HCT116 (cell line): ENCODE data around the gene CDYL2. TPM values are rescaled to one million over a fixed set of nuclear protein-coding genes. Genes with fewer than 3 reads are reported as not detected.

ENCODE experiments used
- ATAC-seq: fragments of 200-7000 bp; cut with Tn5 transposase; 2 replicates; pipeline ENCODE4 v1.9.1; 2020; ENCODE audit warnings: mild to moderate bottlenecking, moderate library complexity
- BruUV-seq: library from RNA; stranded (reverse); fragments of 400-500 nt; replicated peaks from 2 replicates; lab custom pipeline; 2021; lab: Mats Ljungman, UMichigan
- CTCF ChIA-PET: fragments of 300-600 bp; sonication (Branson Sonifier 250); formaldehyde crosslinking; loops from one replicate; lab custom pipeline; 2021; ENCODE audit warnings: antibody characterized with exemption; lab: Charles Lee
- POLR2A ChIA-PET: fragments of 300-600, 350-600 bp; sonication (Branson Sonifier 250); formaldehyde crosslinking; loops from one replicate; lab custom pipeline; 2021; ENCODE audit warnings: antibody characterized with exemption; lab: Charles Lee
- RAD21 ChIA-PET, 2 experiments: fragments of 300-600 bp; sonication (Branson Sonifier 250); formaldehyde crosslinking; loops; one replicate each; lab custom pipeline; 2023; ENCODE audit warnings: low total read pairs in 2 of 2; ENCODE audit not compliant: uncharacterized antibody in 2 of 2, unreplicated experiment in 2 of 2, low non-redundant PET in 1 of 2; lab: Charles Lee
- DNase-seq: peaks from one replicate; pipeline ENCODE4 v3.0.0-alpha.2; 2010; ENCODE audit warnings: low read depth, low spot score
- H2AFZ ChIP-seq: fragments of 200-600 bp; shearing (Covaris generic), sonication (generic); 2 replicates; pipeline ENCODE4 v1.6.1; 2017; ENCODE audit warnings: low read depth, mixed run types, mixed read lengths, antibody characterized with exemption, low read length; ENCODE audit not compliant: poor library complexity, severe bottlenecking
- H3K27ac ChIP-seq: 2 replicates; pipeline ENCODE4 v1.5.1; 2012; ENCODE audit warnings: low read depth, low read length
- H3K27me3 ChIP-seq: fragments of 200-600 bp; sonication (generic); 2 replicates; pipeline ENCODE4 v1.6.1; 2016; ENCODE audit warnings: mixed run types, low read length, mixed read lengths; ENCODE audit not compliant: insufficient read depth
- H3K36me3 ChIP-seq, 2 experiments: fragments of 200-500 bp in 1 of 2; fragments of 200-600 bp in 1 of 2; sonication (Bioruptor generic) in 1 of 2; sonication (generic) in 1 of 2; 2 replicates each; pipeline versions ENCODE4 v1.5.1 to v1.6.1; 2014 to 2016; ENCODE audit warnings: low read length in 2 of 2, inconsistent platforms in 1 of 2, mixed read lengths in 1 of 2, mixed run types in 1 of 2; ENCODE audit not compliant: insufficient read depth in 2 of 2, control insufficient read depth in 1 of 2
- H3K4me1 ChIP-seq, 2 experiments: fragments of 200-600 bp in 1 of 2; sonication (generic) in 1 of 2; 2 replicates each; pipeline versions ENCODE4 v1.5.1 to v1.6.1; 2012 to 2017; ENCODE audit warnings: low read length in 2 of 2, inconsistent platforms in 1 of 2, mild to moderate bottlenecking in 1 of 2, mixed read lengths in 1 of 2, mixed run types in 1 of 2, moderate library complexity in 1 of 2; ENCODE audit not compliant: insufficient read depth in 2 of 2, control insufficient read depth in 1 of 2
- H3K4me2 ChIP-seq: fragments of 200-600 bp; sonication (generic); 2 replicates; pipeline ENCODE4 v1.6.1; 2017; ENCODE audit warnings: mixed run types, low read length, mixed read lengths
- H3K4me3 ChIP-seq, 2 experiments: fragments of 200-600 bp in 1 of 2; sonication (generic) in 1 of 2; replicated peaks in 1 of 2; 2 replicates each; pipeline ENCODE4 v1.5.1; 2011 to 2016; ENCODE audit warnings: low read length in 2 of 2, control low read depth in 1 of 2, low read depth in 1 of 2, mild to moderate bottlenecking in 1 of 2, mixed read lengths in 1 of 2, mixed run types in 1 of 2
- H3K79me2 ChIP-seq: fragments of 200-600 bp; sonication (generic); 2 replicates; pipeline ENCODE4 v1.6.1; 2017; ENCODE audit warnings: mild to moderate bottlenecking, mixed run types, low read length, moderate library complexity, mixed read lengths; ENCODE audit not compliant: insufficient read depth
- H3K9ac ChIP-seq: fragments of 200-600 bp; sonication (generic); 2 replicates; pipeline ENCODE4 v1.6.1; 2016; ENCODE audit warnings: low read length, mixed read lengths
- H3K9me2 ChIP-seq: fragments of 200-600 bp; sonication (generic), shearing (Covaris generic); 2 replicates; pipeline ENCODE4 v1.6.1; 2017; ENCODE audit warnings: mixed run types, mild to moderate bottlenecking, moderate library complexity; ENCODE audit not compliant: insufficient read depth
- H3K9me3 ChIP-seq, 2 experiments: fragments of 200-500 bp in 1 of 2; fragments of 200-600 bp in 1 of 2; sonication (Bioruptor generic) in 1 of 2; sonication (generic) in 1 of 2; 2 replicates each; pipeline ENCODE4 v1.6.1; 2014 to 2017; ENCODE audit warnings: low read length in 2 of 2, mixed read lengths in 2 of 2, inconsistent platforms in 1 of 2, low read depth in 1 of 2, mild to moderate bottlenecking in 1 of 2, mixed run types in 1 of 2, moderate library complexity in 1 of 2; ENCODE audit not compliant: control insufficient read depth in 1 of 2, insufficient read depth in 1 of 2
- H4K20me1 ChIP-seq: fragments of 200-600 bp; sonication (generic), shearing (Covaris generic); 2 replicates; pipeline ENCODE4 v1.6.1; 2017; ENCODE audit warnings: mixed run types, mild to moderate bottlenecking, moderate library complexity; ENCODE audit not compliant: insufficient read depth
- CEBPB ChIP-seq: IDR thresholded peaks from 2 replicates; pipeline ENCODE4 v1.6.1; 2012; ENCODE audit warnings: low read depth
- CTCF ChIP-seq, 3 experiments: fragments of 200-600 bp in 1 of 3; sonication (generic) in 1 of 3; IDR thresholded peaks in 2 of 3; conservative IDR thresholded peaks in 1 of 3; 2 replicates each; pipeline ENCODE4 v1.5.1; 2012 to 2017; ENCODE audit warnings: low read depth in 2 of 3, low read length in 2 of 3, antibody characterized with exemption in 1 of 3, borderline replicate concordance in 1 of 3, control low read depth in 1 of 3, mild to moderate bottlenecking in 1 of 3, mixed read lengths in 1 of 3, mixed run types in 1 of 3, moderate library complexity in 1 of 3; ENCODE audit not compliant: insufficient read depth in 1 of 3
- EGR1 ChIP-seq: IDR thresholded peaks from 2 replicates; pipeline ENCODE4 v1.6.1; 2012; ENCODE audit warnings: low read depth
- ELF1 ChIP-seq: IDR thresholded peaks from 2 replicates; pipeline ENCODE4 v1.6.1; 2012; ENCODE audit warnings: low read depth, borderline replicate concordance
- EZH2 ChIP-seq: fragments of 200-600 bp; sonication (generic); IDR thresholded peaks from 2 replicates; pipeline ENCODE4 v1.6.1; 2017; ENCODE audit warnings: antibody characterized with exemption, mixed run types
- EZH2phosphoT487 ChIP-seq: fragments of 200-600 bp; IDR thresholded peaks from 2 replicates; pipeline ENCODE4 v1.6.1; 2018; ENCODE audit warnings: antibody characterized with exemption, borderline replicate concordance
- FOSL1 ChIP-seq: IDR thresholded peaks from 2 replicates; pipeline ENCODE4 v1.6.1; 2012; ENCODE audit warnings: low read depth
- POLR2AphosphoS5 ChIP-seq: IDR thresholded peaks from 2 replicates; pipeline ENCODE4 v1.6.1; 2011; ENCODE audit warnings: mild to moderate bottlenecking, low read depth, low read length, moderate library complexity
- RAD21 ChIP-seq: IDR thresholded peaks from 2 replicates; pipeline ENCODE4 v1.6.1; 2012; ENCODE audit warnings: low read depth, mild to moderate bottlenecking
- SIN3A ChIP-seq: IDR thresholded peaks from 2 replicates; pipeline ENCODE4 v1.6.1; 2012; ENCODE audit warnings: low read depth
- SP1 ChIP-seq: IDR thresholded peaks from 2 replicates; pipeline ENCODE4 v1.6.1; 2012; ENCODE audit warnings: low read depth
- TCF7L2 ChIP-seq: IDR thresholded peaks from 2 replicates; pipeline ENCODE4 v1.7.0; 2011; ENCODE audit warnings: borderline replicate concordance, inconsistent platforms; ENCODE audit not compliant: insufficient read depth, insufficient read length; ENCODE audit errors: extremely low read depth
- ZBTB33 ChIP-seq: IDR thresholded peaks from 2 replicates; pipeline ENCODE4 v1.6.1; 2011; ENCODE audit warnings: mild to moderate bottlenecking, low read length, moderate library complexity; ENCODE audit not compliant: insufficient replicate concordance; ENCODE audit errors: extremely low read depth
- ZFX ChIP-seq: fragments of 450-650 bp; IDR thresholded peaks from 2 replicates; pipeline ENCODE4 v1.6.1; 2017
- ZNF274 ChIP-seq: fragments of 200-500 bp; sonication (Bioruptor generic); IDR thresholded peaks from 2 replicates; pipeline ENCODE4 v1.6.1; 2014; ENCODE audit warnings: mild to moderate bottlenecking, low read depth, low read length, inconsistent platforms
- intact Hi-C: fragments of 100-400 bp; cut with micrococcal nuclease; formaldehyde crosslinking; loops from 2 replicates; pipeline ENCODE4 v1.10.0; 2022
- total RNA-seq: library from RNA; stranded (reverse); gene quantifications from one replicate; pipeline ENCODE4 v1.2.1, GENCODE V29; 2021; ENCODE audit not compliant: unreplicated experiment

CDYL2 gene
- total RNA-seq, 1 experiment from 2014 or later, result 0.10 TPM

- no TSS peak for BruUV-seq
- Histone ChIP-seq H3K27ac (no peak overlapping the region), H3K4me3 (no peak overlapping the region), H4K20me1 (no peaks in the 10 kb centered on the region), H3K79me2 (no peaks in the 10 kb centered on the region), H3K4me2 (no peak overlapping the region), H2AFZ (no peak overlapping the region), H3K36me3 (no peaks in the 10 kb centered on the region), H3K4me1 (no peaks in the 10 kb centered on the region), H3K9me3 (no peaks in the 10 kb centered on the region), H3K9ac (no peak overlapping the region), H3K9me2 (no peaks in the 10 kb centered on the region), H3K27me3 (no peaks in the 10 kb centered on the region)
- ChIA-PET POLR2A (no interaction called here), CTCF (no interaction called here), RAD21 (no interaction called here)
- ATAC-seq, result no peak
- intact Hi-C loops, result no loop called here
- TF ChIP-seq SP1 (no peak), POLR2AphosphoS5 (no peak), CEBPB (no peak), EZH2phosphoT487 (no peak), ELF1 (no peak), EZH2 (no peak), FOSL1 (no peak), ZBTB33 (no peak), ZNF274 (no peak)
- no peak for DNase-seq
Observed at GRCh38 chr16:80806927-80807340, 2.5 kb upstream of the CDYL2 start.

- Histone ChIP-seq H3K36me3 (no peaks in the 10 kb centered on the region), H3K9me3 (no peaks in the 10 kb centered on the region), H4K20me1 (no peaks in the 10 kb centered on the region), H3K9ac (no peak overlapping the region), H3K27me3 (no peaks in the 10 kb centered on the region), H2AFZ (no peak overlapping the region), H3K9me2 (no peaks in the 10 kb centered on the region), H3K4me2 (no peak overlapping the region), H3K4me1 (no peaks in the 10 kb centered on the region), H3K27ac (no peak overlapping the region), H3K79me2 (no peaks in the 10 kb centered on the region), H3K4me3 (no peak overlapping the region)
- no TSS peak for BruUV-seq
- ChIA-PET POLR2A (no interaction called here), RAD21 (no interaction called here), CTCF (no interaction called here)
- intact Hi-C loops, result no loop called here
- no peak for ATAC-seq
- no peak for DNase-seq
- TF ChIP-seq ZFX (no peak), EGR1 (no peak), ZBTB33 (no peak), CTCF (IDR thresholded peaks at IDR 0.05 in 2 of 3, conservative IDR thresholded peaks at IDR 0.05 in 1 of 3; ENCODE audit: borderline replicate concordance in 1 of 3, insufficient read depth in 1 of 3, low read depth in 2 of 3, low read length in 2 of 3) (no peak), RAD21 (no peak), SIN3A (no peak), CEBPB (no peak), ELF1 (no peak), EZH2phosphoT487 (no peak), TCF7L2 (no peak)
Observed at GRCh38 chr16:80806289-80806688, 1.9 kb upstream of the CDYL2 start.
